Astrocyte of the cerebellum (primary cell): ENCODE measurements around the gene KRTAP20-3.

ENCODE experiments used
- DNase-seq: peaks from one replicate; pipeline ENCODE4 v3.0.0-alpha.2; 2011; ENCODE audit warnings: low read depth
- H3K4me3 ChIP-seq: 2 replicates; pipeline ENCODE4 v1.5.1; 2011; ENCODE audit warnings: mild to moderate bottlenecking, low read depth, low read length, moderate library complexity
- in situ Hi-C: cut with HindIII; loops from 2 replicates; pipeline ENCODE4 v1.10.0; 2017; ENCODE audit warnings: low sequenced_read_pairs
- TF ChIP-seq, protein P1 (sequence below): IDR thresholded peaks from 2 replicates; pipeline ENCODE4 v1.5.1; 2012; ENCODE audit warnings: low read length, low read depth, moderate library complexity, mild to moderate bottlenecking; ENCODE audit errors: missing control alignments

Gene KRTAP20-3

DNA sequence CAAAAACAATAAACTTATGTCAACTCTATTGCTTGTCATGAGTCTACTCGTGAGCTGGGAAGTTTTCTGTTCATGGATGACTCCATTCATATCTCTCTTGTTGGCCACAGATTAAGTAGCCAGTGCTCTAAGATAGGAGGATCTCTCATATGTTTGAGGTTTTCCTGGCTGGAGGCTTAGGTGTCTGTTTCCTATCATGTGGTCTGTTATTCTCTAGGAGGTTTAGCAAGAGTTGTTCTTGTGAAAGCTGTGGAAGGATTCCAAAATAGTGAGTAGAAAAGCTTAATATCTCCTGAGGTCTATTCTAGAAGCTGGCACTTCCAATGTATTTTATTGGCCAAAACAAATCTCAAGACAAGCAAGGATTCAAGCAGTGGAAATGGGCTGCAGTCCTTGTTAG lies 13.5 kb upstream of the KRTAP20-3 start:
- no peak for DNase-seq
- in situ Hi-C loops: no loop called here
- TF ChIP-seq, protein P1, sequence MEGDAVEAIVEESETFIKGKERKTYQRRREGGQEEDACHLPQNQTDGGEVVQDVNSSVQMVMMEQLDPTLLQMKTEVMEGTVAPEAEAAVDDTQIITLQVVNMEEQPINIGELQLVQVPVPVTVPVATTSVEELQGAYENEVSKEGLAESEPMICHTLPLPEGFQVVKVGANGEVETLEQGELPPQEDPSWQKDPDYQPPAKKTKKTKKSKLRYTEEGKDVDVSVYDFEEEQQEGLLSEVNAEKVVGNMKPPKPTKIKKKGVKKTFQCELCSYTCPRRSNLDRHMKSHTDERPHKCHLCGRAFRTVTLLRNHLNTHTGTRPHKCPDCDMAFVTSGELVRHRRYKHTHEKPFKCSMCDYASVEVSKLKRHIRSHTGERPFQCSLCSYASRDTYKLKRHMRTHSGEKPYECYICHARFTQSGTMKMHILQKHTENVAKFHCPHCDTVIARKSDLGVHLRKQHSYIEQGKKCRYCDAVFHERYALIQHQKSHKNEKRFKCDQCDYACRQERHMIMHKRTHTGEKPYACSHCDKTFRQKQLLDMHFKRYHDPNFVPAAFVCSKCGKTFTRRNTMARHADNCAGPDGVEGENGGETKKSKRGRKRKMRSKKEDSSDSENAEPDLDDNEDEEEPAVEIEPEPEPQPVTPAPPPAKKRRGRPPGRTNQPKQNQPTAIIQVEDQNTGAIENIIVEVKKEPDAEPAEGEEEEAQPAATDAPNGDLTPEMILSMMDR: no peak
- H3K4me3 ChIP-seq: no peak overlapping the region

DNA sequence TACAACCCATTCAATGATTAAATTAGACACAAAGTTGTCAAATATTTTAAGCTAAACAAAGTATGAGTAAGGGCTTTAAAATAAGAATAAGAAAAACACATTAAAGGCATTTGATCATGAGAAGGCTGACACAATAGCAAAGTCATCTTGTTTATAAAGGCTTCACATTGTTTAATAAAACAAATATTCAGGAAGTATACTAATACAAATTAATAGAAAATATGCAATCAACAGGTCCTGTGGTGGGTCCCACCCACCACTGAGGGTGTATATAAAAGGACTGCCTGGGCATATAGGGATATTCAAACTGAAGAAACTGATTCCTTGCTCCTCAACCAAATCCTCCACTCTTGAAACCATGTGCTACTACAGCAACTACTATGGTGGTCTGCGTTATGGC lies 7.8 kb upstream of the KRTAP20-3 start, which contains the start of gene KRTAP20-2:
TSS of gene KRTAP20-2 (plus strand) at position 301 of the 400 bp plus-strand sequence. CDS start at position 359, 58 bp downstream.
- no peak for DNase-seq
- TF ChIP-seq, protein P1: no peak
- no peak within 1 kb of the TSS for H3K4me3 ChIP-seq
- in situ Hi-C loops: no loop called here

DNA sequence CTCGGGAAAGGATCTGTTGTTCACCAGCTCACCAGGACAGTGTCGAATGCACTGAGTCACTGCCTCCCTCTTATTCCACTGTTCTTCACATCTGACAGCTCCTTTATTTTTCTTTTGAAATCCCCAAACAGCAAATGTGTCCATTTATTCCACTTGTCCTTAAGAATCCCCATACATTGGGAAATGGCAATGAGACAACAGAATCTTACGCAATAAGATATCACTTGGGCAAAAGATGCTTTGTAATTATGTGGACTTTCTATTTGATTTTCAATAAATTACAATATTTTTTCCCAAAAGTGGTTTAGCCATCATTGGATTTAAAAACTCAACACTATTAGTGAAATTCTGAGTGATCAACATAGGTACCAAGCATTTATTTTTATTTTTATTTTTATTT lies 4.0 kb upstream of the KRTAP20-3 start:
- in situ Hi-C loops: no loop called here
- H3K4me3 ChIP-seq: no peak overlapping the region
- no peak for DNase-seq
- TF ChIP-seq, protein P1: no peak

DNA sequence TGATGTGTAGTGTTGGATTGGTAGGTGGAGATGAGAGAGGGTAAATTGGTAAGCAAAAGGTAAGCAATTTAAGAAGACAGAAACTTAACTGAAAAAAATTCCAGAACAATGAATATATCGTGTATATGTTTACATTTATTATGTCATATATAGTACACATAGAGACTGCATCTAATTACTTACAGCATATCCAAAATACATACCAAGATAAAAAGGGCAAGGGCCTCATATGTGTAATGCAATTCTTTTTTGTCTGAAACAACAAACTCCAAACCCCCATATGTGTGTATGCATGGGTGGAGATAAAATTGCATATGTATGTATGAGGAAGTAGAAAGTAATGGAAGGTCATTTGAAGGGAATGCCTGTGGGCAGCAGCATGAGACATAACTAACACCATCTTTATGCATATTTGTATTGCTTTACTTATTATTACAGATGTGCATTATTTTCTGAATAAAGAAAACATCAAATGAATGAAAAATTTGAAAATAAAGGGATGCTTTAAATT lies 4.3 kb downstream of the KRTAP20-3 start:
- in situ Hi-C loops: no loop called here
- no peak for DNase-seq
- TF ChIP-seq, protein P1: no peak
- no peak overlapping the region for H3K4me3 ChIP-seq

DNA sequence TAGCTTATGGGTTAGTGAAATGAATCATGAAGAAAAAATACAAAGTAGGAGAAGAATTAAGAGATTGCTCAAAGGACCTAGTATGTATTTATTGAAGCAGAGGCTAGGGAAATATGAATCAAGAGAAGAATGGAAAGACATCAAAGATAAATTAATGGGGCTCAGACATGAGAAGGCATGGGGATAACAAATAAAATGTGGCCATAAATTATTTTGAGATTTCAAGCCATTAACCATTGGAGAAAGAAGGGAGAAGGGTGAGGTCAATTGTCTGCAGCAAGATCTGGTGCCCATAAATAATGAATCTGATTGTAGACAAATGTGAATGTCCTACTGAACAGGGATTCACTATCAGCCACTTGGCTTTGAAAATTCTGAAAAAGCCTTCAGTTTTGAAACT lies 10.2 kb downstream of the KRTAP20-3 start:
- H3K4me3 ChIP-seq: no peak overlapping the region
- no peak for DNase-seq
- TF ChIP-seq, protein P1: no peak
- in situ Hi-C loops: no loop called here

DNA sequence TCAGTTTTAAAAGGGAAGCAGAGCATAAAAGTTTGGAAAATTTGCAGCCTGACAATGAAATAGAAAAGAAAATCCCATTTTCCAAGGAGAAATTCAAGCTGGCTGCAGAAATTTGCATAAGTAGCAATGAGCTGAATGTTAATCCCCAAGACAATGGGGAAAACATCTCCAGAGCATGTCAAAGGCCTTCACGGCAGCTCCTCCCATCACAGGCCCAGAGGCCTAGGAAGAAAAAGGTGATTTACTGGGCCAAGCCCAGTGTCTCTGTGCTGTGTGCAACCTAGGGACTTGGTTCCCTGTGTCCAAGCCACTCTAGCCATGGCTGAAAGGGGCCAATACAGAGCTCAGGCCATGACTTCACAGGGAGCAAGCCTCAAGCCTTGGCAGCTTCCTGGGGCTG lies 26.1 kb downstream of the KRTAP20-3 start:
- TF ChIP-seq, protein P1: no peak
- DNase-seq: no peak
- in situ Hi-C loops: no loop called here
- H3K4me3 ChIP-seq: no peak overlapping the region
